IPS-11a (cell line): ENCODE measurements around the gene MYBPH.

ENCODE experiments used
- H3K4me3 ChIP-seq: one replicate; pipeline ENCODE4 v1.5.1; 2013; ENCODE audit warnings: low read depth, low read length, control low read depth

The MYBPH gene

DNA sequence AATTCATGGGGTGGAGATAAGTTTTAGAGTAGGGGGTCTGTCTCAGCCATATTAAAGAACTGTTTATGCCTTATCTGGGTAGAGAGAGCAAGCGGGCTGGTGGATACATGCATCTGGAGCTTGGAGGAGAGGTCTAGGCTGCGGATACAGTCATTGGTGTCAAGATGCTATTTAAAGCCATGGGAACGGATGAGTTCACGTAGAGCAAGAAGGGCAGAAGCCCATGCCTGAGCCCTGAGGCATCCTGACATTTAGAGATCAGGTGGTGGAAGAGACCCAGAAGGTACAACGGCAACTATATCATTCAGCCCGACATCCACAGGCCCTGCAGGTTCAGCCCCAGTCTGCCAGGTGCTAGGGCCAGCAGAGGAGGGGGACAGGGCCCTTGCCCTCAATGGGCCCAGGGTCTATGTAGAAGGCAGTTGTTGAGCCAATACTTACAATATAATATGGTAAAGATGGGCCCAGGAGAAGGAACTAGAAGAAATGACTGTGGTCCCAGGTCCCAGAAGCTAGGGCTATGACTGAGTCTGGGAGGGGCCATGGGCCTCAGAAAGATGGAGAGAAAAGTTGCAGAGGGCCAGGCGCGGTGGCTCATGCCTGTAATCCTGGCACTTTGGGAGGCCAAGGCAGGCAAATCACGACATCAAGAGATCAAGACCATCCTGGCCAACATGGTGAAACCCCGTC is 26.0 kb upstream of the MYBPH start:
- H3K4me3 ChIP-seq = no peak overlapping the region

DNA sequence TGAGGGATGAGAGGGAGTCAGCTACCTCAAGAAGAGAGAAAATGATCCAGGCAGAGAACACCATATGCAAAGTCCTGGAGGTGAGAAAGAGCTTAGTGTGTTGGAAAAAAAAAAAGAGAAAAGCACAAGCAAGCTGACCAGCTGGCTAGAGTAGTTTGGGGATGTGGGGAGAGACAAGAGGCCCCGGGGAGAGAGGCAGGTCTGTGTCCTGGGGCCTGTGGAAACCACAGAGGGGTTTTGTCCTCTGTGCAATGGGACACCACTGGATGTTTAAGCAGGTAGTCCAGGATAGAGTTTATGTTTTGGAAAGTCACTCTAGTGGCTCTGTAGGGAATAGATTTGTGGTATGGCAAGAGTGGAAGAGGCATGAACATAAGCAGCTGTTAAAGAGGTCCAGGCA is 25.3 kb upstream of the MYBPH start:
- no peak overlapping the region for H3K4me3 ChIP-seq

DNA sequence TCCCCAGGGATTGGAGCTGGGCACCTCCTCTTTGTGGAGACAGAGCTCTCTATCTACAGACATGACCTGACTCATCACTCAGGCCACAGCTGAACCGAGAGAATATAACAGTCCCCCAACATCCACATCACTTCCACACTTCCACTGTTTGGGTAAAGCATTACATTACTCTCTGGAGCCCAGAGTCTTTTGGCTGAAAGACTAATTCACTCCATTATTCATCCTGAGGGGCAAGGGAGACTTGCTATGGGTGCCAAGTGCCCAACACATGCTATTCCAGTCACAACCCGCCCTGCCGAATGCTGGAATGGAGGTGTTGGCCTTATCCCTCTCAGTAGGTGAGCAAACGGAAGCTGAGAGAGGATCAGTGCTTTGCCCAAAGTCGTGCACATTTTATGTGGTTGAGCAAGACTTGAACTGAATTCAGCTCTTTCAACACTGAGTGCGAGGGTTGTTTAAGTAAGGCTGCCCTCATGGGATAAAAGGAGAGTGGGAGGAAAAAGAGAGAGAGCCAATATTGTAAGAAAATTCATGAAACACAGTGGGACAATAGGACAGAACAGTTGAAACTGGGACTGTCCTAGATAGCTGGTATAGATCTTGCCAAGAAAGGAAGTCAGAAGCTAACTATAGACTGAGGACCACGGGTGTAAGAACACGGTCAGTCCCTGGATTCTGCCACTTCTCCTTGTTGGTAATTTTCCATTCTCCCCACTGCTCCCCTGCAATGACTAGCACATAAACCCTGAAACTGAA is 24.4 kb upstream of the MYBPH start:
- no peak overlapping the region for H3K4me3 ChIP-seq

DNA sequence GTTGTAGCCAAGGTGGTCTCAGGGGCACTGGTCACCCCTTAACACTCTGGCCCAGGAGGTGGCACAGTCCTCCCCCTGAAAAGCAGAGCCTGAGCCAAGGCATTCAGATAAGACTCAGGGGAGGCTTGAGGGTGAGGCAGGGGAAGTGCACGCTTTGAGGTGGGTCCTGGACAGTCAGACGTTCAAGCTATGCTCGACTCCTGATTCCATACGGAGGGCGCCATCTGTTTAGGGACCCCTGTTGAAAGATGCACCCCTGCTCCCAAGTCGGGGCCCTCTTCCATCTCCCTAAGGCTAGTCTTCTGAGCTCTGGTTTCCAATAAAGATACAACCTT is 23.8 kb upstream of the MYBPH start:
- no peak overlapping the region for H3K4me3 ChIP-seq

DNA sequence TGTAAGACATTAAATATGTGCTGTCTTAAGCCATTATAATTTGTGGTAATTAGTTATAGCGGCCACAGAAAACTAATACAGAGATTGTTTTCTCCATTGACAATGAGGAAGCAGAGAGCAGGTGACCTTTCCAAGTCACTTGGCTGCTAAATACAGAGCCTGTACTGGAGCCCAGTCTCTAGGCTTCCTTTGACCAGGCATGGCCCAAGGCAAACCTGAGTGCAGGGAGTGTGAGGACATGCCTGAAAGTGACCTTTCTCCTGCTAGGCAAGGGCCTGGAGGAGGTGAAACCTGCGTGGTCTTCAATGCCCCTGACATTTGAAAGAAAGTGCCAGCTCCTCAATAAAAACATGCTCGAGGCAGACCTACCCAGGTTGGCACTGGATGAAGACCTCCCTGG is 23.4 kb upstream of the MYBPH start:
- no peak overlapping the region for H3K4me3 ChIP-seq

DNA sequence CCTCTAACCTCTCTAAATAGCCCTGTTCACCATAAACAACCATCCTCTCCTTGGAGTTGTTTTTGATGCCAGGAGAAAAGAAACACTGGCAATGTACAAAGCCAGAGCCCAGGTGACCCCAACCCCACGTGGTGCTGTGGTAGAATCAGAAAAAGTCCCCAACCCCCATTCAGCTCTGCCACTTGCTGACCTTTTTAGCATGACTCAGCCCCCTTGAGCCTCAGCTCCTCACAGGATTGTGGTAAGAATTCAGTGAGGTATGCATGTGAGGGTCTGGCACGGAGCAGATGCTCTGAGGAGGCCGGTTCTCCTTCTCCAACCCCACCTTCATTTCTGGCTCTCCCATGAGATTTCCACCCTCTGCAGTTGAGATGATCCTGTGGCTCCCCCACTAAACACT is 22.0 kb upstream of the MYBPH start:
- no peak overlapping the region for H3K4me3 ChIP-seq

DNA sequence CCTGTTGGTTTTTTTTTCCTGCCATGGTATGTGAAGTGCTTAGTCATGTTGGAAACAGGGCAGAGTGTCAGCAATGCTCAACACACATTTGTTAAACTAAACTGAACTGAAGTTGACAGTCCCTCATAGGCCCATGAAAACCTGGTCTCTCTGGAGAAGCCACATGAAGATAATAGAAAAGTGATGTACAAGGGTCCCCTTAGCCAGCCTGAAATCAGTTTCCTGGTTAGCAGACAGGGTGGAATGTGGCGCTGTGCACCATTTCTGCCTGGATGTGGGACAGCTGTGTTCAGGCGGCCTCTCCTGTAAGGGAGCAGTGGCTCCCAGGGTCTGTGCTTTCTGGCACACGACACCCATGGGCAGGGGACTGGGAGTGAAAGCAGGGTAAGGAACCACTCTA is 20.7 kb upstream of the MYBPH start:
- H3K4me3 ChIP-seq = no peak overlapping the region

DNA sequence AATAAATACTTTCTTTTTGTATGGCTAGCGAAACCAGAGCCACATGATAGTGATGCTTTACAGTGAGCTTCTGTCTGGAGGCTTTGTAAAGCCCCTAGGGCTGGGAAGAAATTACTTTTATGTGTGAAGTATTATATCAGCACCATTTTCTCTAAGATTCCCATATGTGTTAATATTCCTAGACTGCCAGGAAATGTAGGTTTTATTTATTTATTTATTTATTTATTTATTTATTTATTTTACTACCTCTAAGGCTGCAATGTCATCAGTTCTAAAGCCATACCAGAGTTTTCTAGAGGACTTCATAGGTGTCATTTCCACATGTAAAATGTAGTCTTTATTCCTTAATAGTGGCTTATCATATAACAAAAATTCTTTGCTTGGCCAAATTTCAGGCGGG is 15.3 kb upstream of the MYBPH start:
- H3K4me3 ChIP-seq = no peak overlapping the region

DNA sequence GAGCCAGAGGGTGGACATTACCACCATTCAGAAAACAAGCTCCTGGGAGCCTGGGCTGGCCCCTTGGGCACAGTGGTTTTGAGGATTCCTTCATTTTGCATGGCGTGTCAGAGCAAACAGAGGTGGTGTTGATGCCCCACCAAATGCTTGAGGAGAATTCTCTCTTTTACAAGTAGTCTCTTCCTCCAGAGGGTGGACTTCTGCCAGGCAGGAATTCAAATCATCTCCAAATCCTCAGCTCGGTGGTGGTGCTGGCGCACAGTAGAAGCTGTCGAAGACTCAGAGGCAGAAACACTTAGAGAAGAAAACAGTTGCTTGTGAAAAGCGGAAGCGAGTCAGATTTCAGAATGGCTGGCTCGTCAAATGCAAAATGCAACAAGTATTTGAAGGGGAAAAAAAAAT is 14.3 kb upstream of the MYBPH start:
- H3K4me3 ChIP-seq = no peak overlapping the region

DNA sequence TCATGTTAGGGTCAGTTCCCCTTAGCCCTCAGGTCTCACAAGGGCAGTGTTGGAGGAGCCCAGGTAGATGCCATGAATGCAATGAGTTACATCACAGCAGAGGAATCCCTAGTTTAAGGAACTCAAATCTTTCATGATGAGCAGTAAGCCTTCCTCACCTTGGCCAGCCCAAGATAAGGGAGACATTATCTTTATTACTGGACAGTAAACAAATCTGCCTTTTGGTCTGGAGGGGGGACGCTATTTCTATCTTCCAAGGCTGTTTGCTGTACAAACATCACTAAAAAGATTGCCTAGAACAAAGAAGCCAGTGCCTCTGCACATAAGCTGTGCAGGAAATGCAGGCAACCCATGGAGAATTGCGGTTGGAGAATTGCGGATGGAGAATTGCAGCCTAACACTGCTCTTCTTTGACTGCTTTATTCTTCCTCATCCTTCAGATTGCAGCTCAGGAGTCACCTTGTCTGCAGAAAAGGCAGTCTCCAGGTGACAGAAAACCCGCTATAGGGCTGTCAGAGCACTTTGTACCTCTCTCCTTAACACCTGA is 13.1 kb upstream of the MYBPH start:
- H3K4me3 ChIP-seq = no peak overlapping the region

DNA sequence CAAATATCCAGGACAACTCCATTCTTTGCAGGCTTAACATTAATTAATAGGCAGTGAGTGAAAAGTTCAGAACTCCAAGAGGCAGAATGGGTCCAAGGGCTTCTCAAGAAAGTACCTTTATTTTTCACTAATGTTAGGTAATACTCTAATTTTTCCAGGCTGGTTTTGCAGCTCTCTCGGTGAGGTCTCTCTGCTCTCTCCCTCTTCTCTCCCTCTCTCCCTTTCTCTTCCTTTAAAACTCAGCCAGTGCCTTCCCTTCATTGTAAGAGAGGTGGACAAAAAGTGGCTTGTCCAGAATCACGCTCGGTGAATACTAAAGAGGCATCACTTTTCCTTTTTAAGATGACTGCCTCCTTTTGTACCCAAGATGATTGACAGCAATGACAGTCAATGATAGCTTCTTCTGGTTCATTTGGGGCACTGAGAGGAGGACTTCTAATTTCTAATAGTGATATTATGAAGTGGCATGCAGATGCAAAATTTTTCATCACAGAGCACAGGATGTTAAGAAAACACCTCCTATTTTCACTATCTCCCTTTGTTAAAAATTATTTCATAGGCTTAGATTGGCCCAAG is 12.2 kb upstream of the MYBPH start:
- H3K4me3 ChIP-seq = no peak overlapping the region

DNA sequence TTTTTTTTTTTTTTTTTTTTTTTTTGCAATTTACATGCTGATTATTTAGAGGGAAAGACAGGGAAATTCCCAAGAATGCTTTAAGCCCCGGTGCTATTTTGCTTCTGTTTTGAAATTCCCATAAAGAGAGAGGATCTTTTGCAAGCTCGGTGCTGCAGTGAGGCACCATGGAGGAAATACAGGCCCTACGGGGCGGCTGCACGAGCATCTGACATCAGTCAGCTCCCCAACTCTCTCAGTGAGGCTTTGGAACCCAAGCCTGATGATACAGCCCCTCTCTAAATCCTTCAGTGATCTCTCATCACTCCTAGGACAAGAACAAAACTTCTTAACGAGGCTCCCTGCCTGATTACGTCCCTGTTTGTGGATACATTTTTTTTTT is 11.7 kb upstream of the MYBPH start:
- H3K4me3 ChIP-seq = no peak overlapping the region

DNA sequence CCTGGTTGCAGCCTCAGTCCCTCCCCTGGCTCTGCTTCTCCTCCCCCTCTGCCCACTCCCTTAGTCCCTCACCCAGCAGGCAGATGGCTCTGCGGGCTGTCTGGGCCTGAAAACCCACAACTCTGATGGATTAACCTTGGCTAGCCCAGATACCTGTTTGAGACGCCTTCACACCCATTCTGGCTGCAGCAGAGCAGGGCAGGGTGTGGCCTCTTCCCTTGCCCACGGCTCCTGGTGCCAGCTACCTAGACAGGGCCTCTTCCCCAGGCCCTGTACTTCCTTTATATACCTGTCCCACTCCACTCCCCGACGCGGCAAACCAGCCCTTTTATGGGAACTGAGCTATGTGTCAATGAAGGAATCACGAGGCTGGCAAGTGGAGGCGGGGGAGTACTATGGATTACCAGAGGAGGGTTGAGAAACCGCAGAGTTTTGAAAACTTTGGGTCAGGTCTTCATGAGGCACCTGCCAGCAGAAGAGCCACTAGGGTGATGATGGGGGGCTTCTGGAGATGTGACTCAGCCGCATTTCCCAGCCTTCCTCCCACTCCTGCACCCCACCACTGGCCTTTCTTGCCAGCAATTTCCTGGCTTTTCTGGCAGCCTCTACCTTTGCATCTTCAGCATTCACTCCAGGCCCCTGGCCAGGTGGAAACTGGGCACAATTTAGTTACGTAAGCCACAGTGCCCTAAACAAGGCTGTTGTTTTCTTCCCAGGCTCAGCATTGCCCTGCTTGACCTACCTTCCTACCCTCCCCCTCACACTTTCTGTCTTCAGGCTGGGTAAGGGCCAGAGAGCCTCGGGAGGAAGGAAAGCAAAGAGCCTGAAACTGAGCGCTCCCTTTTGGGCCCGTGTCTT is 11.0 kb upstream of the MYBPH start, which contains the start of gene CHI3L1:
Gene CHI3L1, minus strand, starts transcription at position 259 of the 858 bp plus-strand sequence. Its CDS starts 81 bp downstream, at position 178.
- no peak within 1 kb of the TSS for H3K4me3 ChIP-seq

DNA sequence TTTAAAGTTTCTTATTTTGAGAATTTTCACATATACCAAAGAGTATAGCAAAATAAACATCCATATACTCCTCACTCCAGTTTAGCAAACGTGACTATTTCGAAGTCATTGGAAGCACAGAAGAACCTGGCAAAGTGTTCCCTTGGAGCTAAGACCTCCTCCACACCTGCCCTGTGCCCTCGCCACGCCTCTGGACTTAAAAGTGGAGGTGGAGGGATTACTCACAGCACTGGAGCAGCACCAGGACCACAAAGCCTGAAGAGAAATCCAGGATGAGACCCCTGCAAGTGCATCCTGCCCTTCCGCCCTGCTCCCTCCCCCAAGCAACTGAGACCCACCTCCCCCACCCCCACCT is 10.4 kb upstream of the MYBPH start:
- H3K4me3 ChIP-seq = no peak overlapping the region

DNA sequence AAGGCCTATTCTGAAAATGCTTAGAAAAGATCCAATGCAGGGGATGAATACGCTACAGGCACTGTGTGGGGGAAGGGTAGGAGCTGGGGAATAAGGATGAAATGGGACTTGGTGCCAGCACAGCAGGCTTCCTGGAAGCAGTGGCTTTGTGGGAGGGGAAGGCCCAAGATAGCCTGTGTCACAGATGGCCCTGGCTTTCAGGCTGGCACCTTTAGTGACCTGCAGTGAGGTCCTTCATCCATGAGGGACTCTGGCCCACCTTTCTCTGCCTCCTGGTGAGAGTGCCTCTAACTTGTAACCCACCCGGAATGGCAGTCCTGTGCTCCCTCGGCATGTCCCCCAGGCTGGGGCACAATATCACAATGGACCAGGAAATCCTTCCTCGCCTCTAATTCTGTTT is 10.0 kb upstream of the MYBPH start:
- no peak overlapping the region for H3K4me3 ChIP-seq

DNA sequence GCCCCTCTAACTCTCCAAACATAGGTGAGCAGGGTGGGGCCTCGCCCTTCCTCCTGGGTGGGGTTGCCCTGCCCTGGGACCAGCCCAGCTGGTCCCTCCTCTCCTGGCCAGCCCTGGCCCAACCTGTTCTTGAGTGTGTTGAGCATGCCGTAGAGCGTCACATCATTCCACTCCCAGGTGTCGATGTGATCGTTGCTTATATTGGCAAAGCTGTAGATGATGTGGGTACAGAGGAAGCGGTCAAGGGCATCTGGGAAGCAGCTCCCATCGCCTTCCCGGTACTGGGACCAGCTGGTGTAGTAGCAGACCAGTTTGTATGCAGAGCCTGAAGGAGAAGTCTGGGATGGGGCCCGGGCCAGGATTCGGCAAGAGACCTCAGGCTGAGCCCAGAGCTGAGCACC is 9.4 kb upstream of the MYBPH start:
- H3K4me3 ChIP-seq = no peak overlapping the region

DNA sequence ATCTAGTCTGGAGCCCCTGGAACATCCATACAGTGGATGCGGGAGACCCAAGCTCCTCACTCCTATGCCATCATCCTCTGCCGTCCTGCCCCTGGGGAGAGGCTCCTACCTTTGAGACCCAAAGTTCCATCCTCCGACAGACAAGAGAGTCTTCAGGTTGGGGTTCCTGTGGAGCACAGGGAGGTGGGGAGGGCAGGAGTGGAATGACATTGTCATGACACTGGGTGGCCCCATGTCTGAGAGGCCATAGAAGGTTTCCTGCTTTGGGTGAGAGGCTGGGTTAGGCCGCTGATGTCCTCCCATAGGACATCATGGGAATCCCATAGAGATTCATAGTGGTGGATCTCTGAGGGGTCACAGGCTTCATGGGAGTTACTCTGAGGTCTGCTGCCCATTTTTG is 8.8 kb upstream of the MYBPH start:
- no peak overlapping the region for H3K4me3 ChIP-seq

DNA sequence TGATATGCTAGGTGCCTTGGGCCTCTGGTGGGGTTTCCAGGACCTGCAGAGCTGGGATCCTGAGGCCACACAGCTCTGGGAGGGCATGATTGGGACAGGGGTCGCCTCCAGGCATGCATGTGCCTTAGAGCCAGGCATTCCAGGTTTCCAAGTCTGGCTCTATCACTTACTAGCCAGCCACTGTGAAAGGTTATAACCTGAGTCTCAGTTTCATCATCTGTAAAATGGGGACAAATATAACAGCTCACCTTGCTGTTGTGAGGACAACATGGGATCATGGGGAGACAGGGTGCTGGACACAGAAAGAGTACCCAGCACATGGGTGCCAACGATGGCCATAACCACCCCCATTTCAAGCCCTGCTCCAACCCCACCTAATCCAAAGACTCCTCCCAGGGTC is 8.2 kb upstream of the MYBPH start:
- no peak overlapping the region for H3K4me3 ChIP-seq

DNA sequence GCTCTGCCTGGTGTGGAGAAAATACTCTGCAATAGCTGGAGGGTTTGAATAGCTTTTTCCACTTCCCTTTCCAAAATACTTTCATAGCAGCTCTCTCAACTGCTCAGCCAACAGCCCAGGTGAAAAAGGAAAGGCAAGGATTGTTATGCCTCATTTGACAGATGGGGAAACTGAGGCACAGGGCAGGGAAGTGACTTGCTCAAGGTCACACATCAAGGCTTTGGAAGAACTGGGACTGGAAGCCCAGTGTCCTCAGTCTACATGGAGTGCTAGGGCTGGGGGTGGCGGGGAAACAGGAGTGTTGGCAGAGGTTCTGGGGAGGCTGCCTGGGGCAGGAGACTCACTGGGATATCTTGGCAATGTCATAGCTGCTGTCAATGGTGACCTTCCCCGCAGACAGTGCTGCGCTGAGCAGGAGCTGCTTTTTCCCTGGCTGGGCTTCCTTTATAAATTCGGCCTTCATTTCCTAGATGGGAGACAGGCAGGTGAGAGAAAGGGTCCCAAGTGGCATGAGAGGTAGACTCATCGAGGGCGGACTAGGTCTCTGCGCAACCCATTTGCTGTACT is 6.8 kb upstream of the MYBPH start:
- no peak overlapping the region for H3K4me3 ChIP-seq

DNA sequence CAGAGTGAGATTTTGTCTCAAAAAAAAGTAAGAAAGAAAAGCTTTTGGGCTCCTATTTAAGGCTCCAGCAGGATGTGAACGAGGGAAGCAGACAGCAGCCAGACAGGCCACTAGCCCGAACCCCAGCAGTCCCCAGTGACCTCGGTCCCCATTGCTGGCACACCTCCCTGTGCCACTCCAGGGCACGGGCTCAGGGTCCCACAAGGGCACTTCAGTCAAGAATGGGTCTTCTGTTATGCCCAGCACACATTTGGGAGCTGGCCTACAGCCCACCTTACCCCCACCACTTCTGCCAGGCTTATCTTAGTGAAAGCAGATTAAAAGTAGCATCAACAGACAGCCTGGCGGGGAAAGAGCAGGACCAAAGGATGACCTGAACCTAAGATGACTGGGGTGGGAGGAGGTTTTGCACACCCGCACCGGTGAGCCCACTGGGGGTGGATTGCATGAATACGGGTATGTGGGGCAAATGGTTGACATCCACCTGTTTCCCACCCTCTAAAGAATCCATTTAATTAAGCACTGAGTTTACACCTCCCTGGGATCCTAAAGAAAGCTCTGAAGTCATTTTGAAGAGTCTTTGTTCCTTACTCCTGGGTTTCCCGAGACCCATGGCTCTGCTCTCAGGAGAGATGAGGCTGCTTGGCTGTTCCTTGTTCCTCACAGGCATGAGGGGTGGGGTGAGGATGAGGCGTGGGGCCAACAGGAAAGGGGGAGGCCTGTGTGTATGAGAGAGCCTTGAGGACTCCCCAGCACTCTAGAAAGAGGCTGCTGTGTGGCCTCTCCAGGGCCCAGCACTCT is 6.2 kb upstream of the MYBPH start:
- no peak overlapping the region for H3K4me3 ChIP-seq
